GM12878 (cell line): Measurements from ENCODE around the gene EYA2. TPM values are rescaled to one million over a fixed set of nuclear protein-coding genes. Genes with fewer than 3 reads are reported as not detected.

Source experiments
- ATAC-seq: fragments of 200-7000 bp; cut with Tn5 transposase; 3 replicates; pipeline ENCODE4 v1.9.1; 2020; ENCODE audit warnings: mild to moderate bottlenecking, moderate library complexity
- BruUV-seq: library from RNA; stranded (reverse); fragments of 400-500 nt; replicated peaks from 2 replicates; lab custom pipeline; 2021; lab: Mats Ljungman, UMichigan
- CTCF ChIA-PET: fragments of 300-600 bp; sonication (Branson Sonifier 250); formaldehyde crosslinking; extraction: SDS; loops from one replicate; lab custom pipeline; 2021; ENCODE audit warnings: inconsistent platforms; lab: Yijun Ruan, JAX
- POLR2A ChIA-PET: fragments of 350-600 bp; formaldehyde crosslinking; extraction: SDS; loops from one replicate; lab custom pipeline; 2021; ENCODE audit warnings: inconsistent platforms; lab: Charles Lee
- RAD21 ChIA-PET: fragments of 300-600 bp; sonication (Branson Sonifier 250); formaldehyde crosslinking; loops from one replicate; lab custom pipeline; 2023; ENCODE audit warnings: antibody characterized with exemption; ENCODE audit not compliant: unreplicated experiment; lab: Charles Lee
- SMC1A ChIA-PET: fragments of 300-600 bp; sonication (Branson Sonifier 250); formaldehyde crosslinking; loops from one replicate; lab custom pipeline; 2023; ENCODE audit not compliant: unreplicated experiment, uncharacterized antibody; lab: Charles Lee
- DNase-seq: peaks from one replicate; pipeline ENCODE4 v3.0.0-alpha.2; 2011; ENCODE audit warnings: low read depth, low spot score
- FAIRE-seq: peaks from 3 replicates; lab custom pipeline; 2011; peaks lifted over from hg19 to GRCh38; lab: Jason Lieb, UNC
- H2AFZ ChIP-seq: 2 replicates; pipeline ENCODE4 v1.6.0; 2011; ENCODE audit warnings: low read depth, low read length, control low read depth; ENCODE audit not compliant: control insufficient read depth
- H3K27ac ChIP-seq: 2 replicates; pipeline ENCODE4 v1.5.1; 2011; ENCODE audit warnings: control low read depth; ENCODE audit not compliant: control insufficient read depth, insufficient read depth
- H3K27me3 ChIP-seq, 2 experiments: replicated peaks in 1 of 2; 2 replicates each; pipeline versions ENCODE4 v1.6.0 to v1.6.1; 2011; ENCODE audit warnings: low read length in 1 of 2; ENCODE audit not compliant: control insufficient read depth in 2 of 2, insufficient read depth in 2 of 2
- H3K36me3 ChIP-seq, 2 experiments: 2 replicates each; pipeline ENCODE4 v1.5.1; 2011; ENCODE audit warnings: low read length in 1 of 2; ENCODE audit not compliant: control insufficient read depth in 2 of 2, insufficient read depth in 2 of 2
- H3K4me1 ChIP-seq: 2 replicates; pipeline ENCODE4 v1.6.1; 2011; ENCODE audit warnings: mild to moderate bottlenecking, low read length, moderate library complexity, mixed read lengths; ENCODE audit not compliant: control insufficient read depth, insufficient read depth
- H3K4me2 ChIP-seq: 2 replicates; pipeline ENCODE4 v1.6.0; 2011; ENCODE audit warnings: control low read depth; ENCODE audit not compliant: control insufficient read depth, insufficient read depth
- H3K4me3 ChIP-seq: fragments of 200-600 bp; sonication (generic); 2 replicates; pipeline ENCODE4 v1.5.1; 2016
- H3K79me2 ChIP-seq: 2 replicates; pipeline ENCODE4 v1.6.0; 2011; ENCODE audit warnings: low read length; ENCODE audit not compliant: control insufficient read depth, insufficient read depth
- H3K9ac ChIP-seq: 2 replicates; pipeline ENCODE4 v1.8.0; 2011; ENCODE audit warnings: low read length, control low read depth, mixed read lengths; ENCODE audit not compliant: control insufficient read depth, insufficient read depth
- H3K9me3 ChIP-seq: replicated peaks from 3 replicates; pipeline ENCODE4 v1.5.1; 2011; ENCODE audit warnings: mild to moderate bottlenecking, low read length; ENCODE audit not compliant: control insufficient read depth, insufficient read depth
- H4K20me1 ChIP-seq: 2 replicates; pipeline ENCODE4 v1.6.0; 2011; ENCODE audit not compliant: control insufficient read depth, insufficient read depth
- CHD1 ChIP-seq: IDR thresholded peaks from 2 replicates; pipeline ENCODE4 v1.6.1; 2012; ENCODE audit warnings: low read depth, low read length, improper control_type of control experiment
- DPF2 ChIP-seq: fragments of 450-650 bp; IDR thresholded peaks from 2 replicates; pipeline ENCODE4 v1.6.1; 2017; ENCODE audit warnings: mild to moderate bottlenecking
- ETV6 ChIP-seq, 2 experiments: fragments of 450-650 bp in 1 of 2; IDR thresholded peaks in 1 of 2; conservative IDR thresholded peaks in 1 of 2; 2 replicates each; pipeline ENCODE4 v1.6.1; 2014; ENCODE audit warnings: antibody characterized with exemption in 1 of 2, borderline replicate concordance in 1 of 2, low read depth in 1 of 2, mild to moderate bottlenecking in 1 of 2, moderate library complexity in 1 of 2
- HSF1 ChIP-seq: fragments of 150-350 bp; IDR thresholded peaks from 2 replicates; pipeline ENCODE4 v1.6.1; 2014; ENCODE audit warnings: mild to moderate bottlenecking, low read depth, low read length
- KLF5 ChIP-seq: fragments of 450-650 bp; IDR thresholded peaks from 2 replicates; pipeline ENCODE4 v1.6.1; 2014; ENCODE audit warnings: mild to moderate bottlenecking; ENCODE audit not compliant: partially characterized antibody
- NBN ChIP-seq: fragments of 450-650 bp; IDR thresholded peaks from 2 replicates; pipeline ENCODE4 v1.6.1; 2016
- NFYA ChIP-seq: IDR thresholded peaks from 2 replicates; pipeline ENCODE4 v1.6.1; 2011; ENCODE audit warnings: low read depth, mild to moderate bottlenecking, low read length, improper control_type of control experiment, borderline replicate concordance
- NFYB ChIP-seq: IDR thresholded peaks from 2 replicates; pipeline ENCODE4 v1.6.1; 2011; ENCODE audit warnings: low read depth, mild to moderate bottlenecking, low read length, improper control_type of control experiment, moderate library complexity; ENCODE audit not compliant: insufficient read depth
- PML ChIP-seq: IDR thresholded peaks from 2 replicates; pipeline ENCODE4 v1.6.1; 2012; ENCODE audit warnings: low read length, inconsistent platforms
- SIX5 ChIP-seq: IDR thresholded peaks from 2 replicates; pipeline ENCODE4 v1.6.1; 2011; ENCODE audit warnings: mild to moderate bottlenecking, low read depth, low read length, moderate library complexity; ENCODE audit not compliant: severe bottlenecking
- SMARCA5 ChIP-seq: fragments of 450-650 bp; IDR thresholded peaks from 2 replicates; pipeline ENCODE4 v1.6.1; 2017; ENCODE audit warnings: mild to moderate bottlenecking
- SUPT20H ChIP-seq: IDR thresholded peaks from 2 replicates; pipeline ENCODE4 v1.6.1; 2011; ENCODE audit warnings: low read depth, mild to moderate bottlenecking, low read length, moderate library complexity, borderline replicate concordance; ENCODE audit not compliant: control insufficient read depth
- SUZ12 ChIP-seq: fragments of 200-600 bp; sonication (generic); IDR thresholded peaks from one replicate; pipeline ENCODE4 v1.6.1; 2018; ENCODE audit warnings: antibody characterized with exemption, mild to moderate bottlenecking; ENCODE audit not compliant: unreplicated experiment
- TBL1XR1 ChIP-seq: IDR thresholded peaks from 2 replicates; pipeline ENCODE4 v1.6.1; 2012; ENCODE audit warnings: low read depth, low read length, improper control_type of control experiment
- ZNF207 ChIP-seq: fragments of 450-650 bp; IDR thresholded peaks from 2 replicates; pipeline ENCODE4 v1.6.1; 2014; ENCODE audit warnings: antibody characterized with exemption, mild to moderate bottlenecking, borderline replicate concordance
- WGBS: methylation state at CpG from one replicate; pipeline ENCODE4 v1.1.6; 2016; ENCODE audit warnings: low lambda C conversion rate; ENCODE audit not compliant: insufficient replicate concordance, insufficient coverage; ENCODE audit errors: missing lambda C conversion rate; 5-methylcytosine and 5-hydroxymethylcytosine counted together
- in situ Hi-C: fragments of 300-500 bp; cut with MboI; formaldehyde crosslinking; loops from 9 replicates; pipeline ENCODE4 v1.14.3; 2018; ENCODE audit warnings: mixed read lengths
- intact Hi-C: fragments of 100-400 bp; cut with micrococcal nuclease; formaldehyde crosslinking; loops from one replicate; pipeline ENCODE4 v1.14.2; 2022; ENCODE audit not compliant: unreplicated experiment
- polyA plus RNA-seq, 11 experiments: library from polyadenylated mRNA; depleted of rRNA in 4 of 11; unstranded in 6 of 11; stranded (reverse) in 5 of 11; fragments of >200 nt; fragmentation: Nextera tagmentation in 4 of 11; fragmentation: Illumina TruSeq in 1 of 11; extraction: Ambion mirVana in 4 of 11; extraction: Trizol in 1 of 11; gene quantifications; 1 replicate in 1 of 11; 2 replicates in 10 of 11; pipeline versions ENCODE4 v1.2.1 to v1.2.3, GENCODE V29; 2011 to 2016; ENCODE audit warnings: inconsistent platforms in 2 of 11, missing spikeins in 2 of 11, low read depth in 1 of 11
- total RNA-seq, 4 experiments: library from RNA; depleted of rRNA in 3 of 4; stranded (reverse); fragments of >200 nt in 3 of 4; fragmentation: Illumina TruSeq in 1 of 4; extraction: Trizol in 1 of 4; gene quantifications; 2 replicates each; pipeline versions ENCODE4 v1.2.1 to v1.2.3, GENCODE V29; 2013 to 2021

EYA2 gene
- total and polyA plus RNA-seq, 10 of the 15 experiments (the other 5 are each of a cell fraction or from before 2014, with no cell fraction given): 0.20 TPM; not detected in 9

DNA sequence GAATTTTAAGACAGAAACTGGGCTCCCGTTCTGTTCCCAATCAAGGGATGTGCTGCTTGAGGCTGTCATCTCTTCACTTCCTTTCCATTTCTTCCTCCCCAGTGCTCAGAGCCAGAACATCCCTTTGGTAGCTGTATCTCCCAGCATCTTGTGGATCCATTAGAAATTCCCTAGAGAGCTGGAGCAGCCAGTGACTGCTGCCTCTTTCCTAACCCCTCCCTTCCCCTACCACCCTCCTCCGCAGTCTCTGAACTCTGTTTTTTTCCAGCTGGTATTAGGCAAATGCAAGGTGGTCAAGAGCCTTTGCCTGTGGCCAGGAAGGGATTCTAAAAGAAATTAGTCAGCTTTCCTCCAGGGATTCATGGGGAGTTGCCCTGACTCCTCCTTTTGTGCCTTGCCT is 208.0 kb downstream of the EYA2 start:
- ATAC-seq: no peak
- Histone ChIP-seq H3K4me1 (no peaks in the 10 kb centered on the region), H3K9me3 (no peaks in the 10 kb centered on the region; the same call in 2 of the 3 replicates), H3K79me2 (no peaks in the 10 kb centered on the region), H3K4me2 (no peak overlapping the region), H3K27me3 (0 out of 4 replicates have a peak, but pooled peaks cover 0 to 2% of the 10 kb centered on the region in 2 experiments), H3K4me3 (no peak overlapping the region), H4K20me1 (no peaks in the 10 kb centered on the region), H3K9ac (no peak overlapping the region), H2AFZ (no peak overlapping the region), H3K27ac (no peak overlapping the region), H3K36me3 (no peaks in the 10 kb centered on the region)
- no peak for TF ChIP-seq NFYB
- TF ChIP-seq NBN: no peak
- TF ChIP-seq SIX5: no peak
- no peak for TF ChIP-seq SUPT20H
- CTCF ChIA-PET: no interaction called here
- RAD21 ChIA-PET: no interaction called here
- DNase-seq: no peak
- BruUV-seq: no TSS peak
- in situ Hi-C loops: no loop called here
- POLR2A ChIA-PET: no interaction called here
- SMC1A ChIA-PET: interaction anchor here (0.6 kb wide), 1 partner anchor 377 kb away, joined by 4 read pairs; no protein-coding TSS in a partner anchor
- intact Hi-C loops: no loop called here
- 15% methylated on average over 2 of the region's 2 CpGs for WGBS
- no peak for FAIRE-seq

GRCh38 chr20:47106786-47107185 is 212.1 kb downstream of the EYA2 start:
- TF ChIP-seq CHD1: no peak
- no peak for TF ChIP-seq NFYA
- no peak for TF ChIP-seq HSF1
- no peak for TF ChIP-seq SMARCA5
- no peak for TF ChIP-seq ETV6 (conservative IDR thresholded peaks at IDR 0.05 in 1 of 2, IDR thresholded peaks at IDR 0.05 in 1 of 2; ENCODE audit: borderline replicate concordance in 1 of 2, low read depth in 1 of 2)
- no peak for TF ChIP-seq SUZ12
- TF ChIP-seq DPF2: no peak
- TF ChIP-seq KLF5: no peak
- TF ChIP-seq TBL1XR1: no peak
- no peak for TF ChIP-seq PML
- TF ChIP-seq ZNF207: no peak
- no peak for TF ChIP-seq NBN
- ChIA-PET POLR2A (interaction anchor here (0.5 kb wide), 1 partner anchor 608 kb away, joined by 4 read pairs; no protein-coding TSS in a partner anchor), RAD21 (no interaction called here), CTCF (no interaction called here), SMC1A (interaction anchor here (1.0 kb wide), 1 partner anchor 11 kb away, joined by 3 read pairs; no protein-coding TSS in a partner anchor)
- H3K79me2 ChIP-seq: no peaks in the 10 kb centered on the region
- DNase-seq (no peak), ATAC-seq (no peak), FAIRE-seq (no peak)
- no peaks in the 10 kb centered on the region for H3K36me3 ChIP-seq
- BruUV-seq: no TSS peak
- no peak overlapping the region for H3K27ac ChIP-seq
- H3K27me3 ChIP-seq: no peaks in the 10 kb centered on the region
- no peaks in the 10 kb centered on the region; the same call in 2 of the 3 replicates for H3K9me3 ChIP-seq
- no peak overlapping the region for H3K4me2 ChIP-seq
- H4K20me1 ChIP-seq: no peaks in the 10 kb centered on the region
- WGBS: 57% methylated on average over 7 of the region's 7 CpGs
- H3K9ac ChIP-seq: no peak overlapping the region
- in situ Hi-C loops (no loop called here), intact Hi-C loops (no loop called here)
- H3K4me1 ChIP-seq: no peaks in the 10 kb centered on the region
- H2AFZ ChIP-seq: no peak overlapping the region
- H3K4me3 ChIP-seq: no peak overlapping the region
